H1 (cell line): ENCODE data around the gene SERGEF. TPM values are rescaled to one million over a fixed set of nuclear protein-coding genes. Genes with fewer than 3 reads are reported as not detected.

ENCODE experiments used
- CTCF ChIA-PET: fragments of 300-600 bp; sonication (Branson Sonifier 250); formaldehyde crosslinking; loops from one replicate; lab custom pipeline; 2021; ENCODE audit not compliant: partially characterized antibody; lab: Charles Lee
- POLR2A ChIA-PET: fragments of 300-600 bp; sonication (Branson Sonifier 250); formaldehyde crosslinking; loops from one replicate; lab custom pipeline; 2021; ENCODE audit warnings: inconsistent platforms; ENCODE audit not compliant: partially characterized antibody; lab: Charles Lee
- DNase-seq, 2 experiments: peaks; one replicate each; pipeline versions ENCODE4 v3.0.0 to v3.0.0-alpha.2; 2010 to 2022; ENCODE audit warnings: low spot score in 2 of 2, low read depth in 1 of 2, mixed read lengths in 1 of 2
- FAIRE-seq: peaks from 2 replicates; lab custom pipeline; 2011; peaks lifted over from hg19 to GRCh38; lab: Jason Lieb, UNC
- H2AFZ ChIP-seq: 2 replicates; pipeline ENCODE4 v1.8.1; 2012; ENCODE audit warnings: low read length, inconsistent platforms
- H2AK5ac ChIP-seq: 2 replicates; pipeline ENCODE4 v1.6.1; 2013; ENCODE audit warnings: low read depth, low read length
- H2BK120ac ChIP-seq: replicated peaks from 2 replicates; pipeline ENCODE3; 2013; ENCODE audit warnings: low read depth, low read length, inconsistent platforms
- H2BK12ac ChIP-seq: 2 replicates; pipeline ENCODE4 v1.6.1; 2013; ENCODE audit warnings: low read depth, low read length
- H2BK15ac ChIP-seq: 2 replicates; pipeline ENCODE4 v1.6.1; 2013; ENCODE audit warnings: low read length
- H2BK20ac ChIP-seq: 2 replicates; pipeline ENCODE4 v1.6.1; 2013; ENCODE audit warnings: low read length
- H2BK5ac ChIP-seq: 2 replicates; pipeline ENCODE4 v1.6.1; 2013; ENCODE audit warnings: low read depth, low read length
- H3K14ac ChIP-seq: 2 replicates; pipeline ENCODE4 v1.6.1; 2013; ENCODE audit warnings: inconsistent platforms; ENCODE audit not compliant: insufficient read length
- H3K18ac ChIP-seq: 2 replicates; pipeline ENCODE4 v1.6.1; 2013; ENCODE audit warnings: low read length; ENCODE audit errors: extremely low read depth
- H3K23ac ChIP-seq: 2 replicates; pipeline ENCODE4 v1.6.1; 2013; ENCODE audit warnings: inconsistent platforms; ENCODE audit not compliant: insufficient read length
- H3K23me2 ChIP-seq: 2 replicates; pipeline ENCODE4 v1.6.1; 2013; ENCODE audit warnings: low read depth, low read length
- H3K27ac ChIP-seq: 2 replicates; pipeline ENCODE4 v1.6.1; 2011; ENCODE audit warnings: low read depth, low read length, inconsistent platforms
- H3K27me3 ChIP-seq, 4 experiments: replicated peaks in 1 of 4; 1 replicate in 1 of 4; 2 replicates in 3 of 4; pipeline versions ENCODE4 v1.6.1 to v1.8.1; 2011 to 2013; ENCODE audit warnings: low read length in 3 of 4, mild to moderate bottlenecking in 3 of 4, inconsistent platforms in 2 of 4, mixed read lengths in 2 of 4, moderate library complexity in 1 of 4; ENCODE audit not compliant: control insufficient read depth in 3 of 4, insufficient read depth in 3 of 4; ENCODE audit errors: extremely low read depth in 1 of 4
- H3K36me3 ChIP-seq, 4 experiments: 2 replicates each; pipeline versions ENCODE4 v1.6.1 to v1.8.1; 2011 to 2013; ENCODE audit warnings: mild to moderate bottlenecking in 4 of 4, low read length in 3 of 4, moderate library complexity in 2 of 4, control low read depth in 1 of 4, inconsistent platforms in 1 of 4; ENCODE audit not compliant: insufficient read depth in 4 of 4, control insufficient read depth in 2 of 4
- H3K4ac ChIP-seq: replicated peaks from 2 replicates; pipeline ENCODE3; 2013; ENCODE audit warnings: low read length, low read depth, mixed read lengths, inconsistent platforms; ENCODE audit not compliant: insufficient read length
- H3K4me1 ChIP-seq, 4 experiments: replicated peaks in 1 of 4; 1 replicate in 1 of 4; 2 replicates in 3 of 4; pipeline versions ENCODE4 v1.6.1 to v1.8.1; 2011 to 2013; ENCODE audit warnings: low read length in 3 of 4, inconsistent platforms in 2 of 4, mixed read lengths in 1 of 4; ENCODE audit not compliant: insufficient read depth in 4 of 4, control insufficient read depth in 3 of 4
- H3K4me2 ChIP-seq, 2 experiments: 2 replicates each; pipeline versions ENCODE4 v1.6.1 to v1.8.1; 2011 to 2013; ENCODE audit warnings: low read depth in 2 of 2, low read length in 2 of 2, control low read depth in 1 of 2, inconsistent platforms in 1 of 2, mild to moderate bottlenecking in 1 of 2; ENCODE audit not compliant: insufficient read depth in 1 of 2
- H3K4me3 ChIP-seq, 4 experiments: fragments of 200-600, 300-600 bp in 1 of 4; sonication (generic), shearing (Covaris generic), sonication (Bioruptor Twin) in 1 of 4; 2 replicates each; pipeline versions ENCODE4 v1.5.1 to v1.8.1; 2011 to 2016; ENCODE audit warnings: low read length in 4 of 4, low read depth in 3 of 4, control low read depth in 2 of 4, inconsistent platforms in 2 of 4, mild to moderate bottlenecking in 2 of 4, mixed read lengths in 1 of 4, moderate library complexity in 1 of 4; ENCODE audit not compliant: insufficient read depth in 2 of 4; ENCODE audit errors: extremely low read depth in 1 of 4
- H3K56ac ChIP-seq: replicated peaks from 2 replicates; pipeline ENCODE3; 2013; ENCODE audit warnings: low read depth, mild to moderate bottlenecking, mixed read lengths, low read length, inconsistent platforms; ENCODE audit not compliant: insufficient read length
- H3K79me1 ChIP-seq: 2 replicates; pipeline ENCODE4 v1.6.1; 2013; ENCODE audit warnings: low read depth, low read length, control low read depth
- H3K79me2 ChIP-seq, 2 experiments: 2 replicates each; pipeline versions ENCODE4 v1.6.1 to v1.8.1; 2012 to 2013; ENCODE audit warnings: low read length in 2 of 2, mild to moderate bottlenecking in 2 of 2, inconsistent platforms in 1 of 2; ENCODE audit not compliant: insufficient read depth in 2 of 2, control insufficient read depth in 1 of 2
- H3K9ac ChIP-seq, 4 experiments: replicated peaks in 1 of 4; 1 replicate in 1 of 4; 2 replicates in 3 of 4; pipeline versions ENCODE4 v1.6.1 to v1.8.1; 2011 to 2013; ENCODE audit warnings: low read depth in 3 of 4, low read length in 3 of 4, control low read depth in 2 of 4, mild to moderate bottlenecking in 2 of 4, moderate library complexity in 2 of 4, inconsistent platforms in 1 of 4; ENCODE audit errors: extremely low read depth in 1 of 4
- H3K9me3 ChIP-seq, 2 experiments: 2 replicates each; pipeline versions ENCODE4 v1.6.1 to v1.8.1; 2012 to 2013; ENCODE audit warnings: mild to moderate bottlenecking in 2 of 2, moderate library complexity in 2 of 2, control low read depth in 1 of 2, inconsistent platforms in 1 of 2, low read depth in 1 of 2, low read length in 1 of 2, mixed read lengths in 1 of 2; ENCODE audit not compliant: insufficient read depth in 2 of 2
- H4K20me1 ChIP-seq, 2 experiments: replicated peaks in 1 of 2; 2 replicates each; pipeline versions ENCODE3 to v1.8.1; 2011 to 2013; ENCODE audit warnings: inconsistent platforms in 2 of 2, low read length in 2 of 2, mild to moderate bottlenecking in 1 of 2; ENCODE audit not compliant: insufficient read depth in 2 of 2, control insufficient read depth in 1 of 2
- H4K5ac ChIP-seq: 2 replicates; pipeline ENCODE4 v1.6.1; 2013; ENCODE audit warnings: low read length, low read depth, mixed read lengths, inconsistent platforms; ENCODE audit not compliant: insufficient read length
- H4K8ac ChIP-seq: 2 replicates; pipeline ENCODE4 v1.8.0; 2013; ENCODE audit warnings: mild to moderate bottlenecking, moderate library complexity, low read length, inconsistent platforms; ENCODE audit not compliant: insufficient read depth; ENCODE audit errors: extremely low read depth
- H4K91ac ChIP-seq: replicated peaks from 2 replicates; pipeline ENCODE3; 2013; ENCODE audit warnings: low read length, mixed read lengths, inconsistent platforms; ENCODE audit not compliant: insufficient read length
- ASH2L ChIP-seq: fragments of 200-600, 300-600 bp; sonication (generic); IDR thresholded peaks from one replicate; pipeline ENCODE4 v1.7.1; 2017; ENCODE audit warnings: low read length
- MAFK ChIP-seq: IDR thresholded peaks from 2 replicates; pipeline ENCODE4 v1.6.1; 2012; ENCODE audit warnings: low read depth, mild to moderate bottlenecking, improper control_type of control experiment, low read length
- POLR2A ChIP-seq, 2 experiments: IDR thresholded peaks; 1 replicate in 1 of 2; 2 replicates in 1 of 2; pipeline ENCODE4 v1.6.1; 2011; ENCODE audit warnings: low read depth in 2 of 2, low read length in 2 of 2, mild to moderate bottlenecking in 2 of 2; ENCODE audit errors: control extremely low read depth in 1 of 2
- RFX5 ChIP-seq: IDR thresholded peaks from 2 replicates; pipeline ENCODE4 v1.6.1; 2011; ENCODE audit warnings: low read depth, low read length, improper control_type of control experiment, borderline replicate concordance
- WGBS, 2 experiments: shearing (Covaris generic) in 1 of 2; methylation state at CpG; one replicate each; pipeline versions ENCODE4 v1.1.6 to v1.1.7; 2013 to 2015; ENCODE audit warnings: low lambda C conversion rate in 2 of 2, mixed read lengths in 2 of 2, inconsistent platforms in 1 of 2, low coverage in 1 of 2, missing lambda C conversion rate in 1 of 2; ENCODE audit not compliant: insufficient replicate concordance in 2 of 2, insufficient coverage in 1 of 2, insufficient read length in 1 of 2; ENCODE audit errors: extremely low coverage in 1 of 2, missing lambda C conversion rate in 1 of 2; 5-methylcytosine and 5-hydroxymethylcytosine counted together
- polyA plus RNA-seq, 7 experiments: library from polyadenylated mRNA; depleted of rRNA in 3 of 7; stranded (reverse) in 5 of 7; unstranded in 2 of 7; fragments of >200 nt in 5 of 7; fragments of 200-250 nt in 2 of 7; gene quantifications; 1 replicate in 5 of 7; 2 replicates in 1 of 7; 4 replicates in 1 of 7; pipeline versions ENCODE4 v1.2.1 to v1.2.3, GENCODE V29; 2011 to 2013; ENCODE audit warnings: missing spikeins in 2 of 7, mixed read lengths in 2 of 7
- total RNA-seq: library from RNA; stranded (reverse); fragmentation: NEBNext Ultra II Directional; extraction: Animal tissue kit (Norgen Biotek cat#: 25700); gene quantifications from 2 replicates; pipeline ENCODE4 v1.2.1, GENCODE V29; 2021

SERGEF gene
- total and polyA plus RNA-seq, 2 of the 8 experiments (the other 6 are each of a cell fraction or from before 2014, with no cell fraction given), result 16.6 to 28.8 TPM

DNA sequence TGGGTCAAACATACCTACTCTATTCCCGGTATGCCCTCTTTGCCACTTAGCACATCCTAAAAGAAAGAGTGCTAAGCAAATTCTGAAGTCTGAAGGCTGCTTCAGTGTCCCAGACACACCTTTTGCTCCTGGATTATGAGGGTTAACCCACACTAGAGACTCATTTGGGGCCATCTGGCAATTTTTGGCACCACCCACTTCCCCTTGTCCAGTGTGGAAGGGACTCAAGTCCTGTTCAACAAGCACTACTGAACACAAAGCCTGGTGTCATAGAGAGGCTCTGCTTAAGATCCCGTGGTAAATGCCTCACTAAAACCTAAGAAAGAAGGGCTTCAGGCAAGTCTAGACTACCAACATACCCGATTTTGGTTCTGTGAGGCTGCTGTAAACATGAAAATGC, 85.8 kb downstream of the SERGEF start:
- CTCF ChIA-PET, result interaction anchor here (0.7 to 6.0 kb wide), 3 partner anchors 9 to 102 kb away, joined by 3 to 62 read pairs (median 8); no protein-coding TSS in a partner anchor
- Histone ChIP-seq H3K4ac (no peak overlapping the region), H2BK5ac (no peak overlapping the region), H3K4me2 (no peak overlapping the region), H3K9me3 (no peaks in the 10 kb centered on the region), H4K8ac (no peak overlapping the region), H3K14ac (no peak overlapping the region), H4K5ac (no peak overlapping the region), H3K23ac (no peak overlapping the region), H3K27ac (no peak overlapping the region), H3K18ac (no peak overlapping the region), H2BK20ac (no peak overlapping the region), H2BK12ac (no peak overlapping the region), H3K23me2 (no peaks in the 10 kb centered on the region), H3K79me2 (no peaks in the 10 kb centered on the region), H3K79me1 (no peaks in the 10 kb centered on the region), H4K91ac (no peak overlapping the region), H2AK5ac (no peak overlapping the region), H3K36me3 (no peaks in the 10 kb centered on the region), H3K56ac (no peak overlapping the region), H3K27me3 (no peaks in the 10 kb centered on the region), H4K20me1 (no peaks in the 10 kb centered on the region), H2BK120ac (no peak overlapping the region), H3K4me3 (no peak overlapping the region), H3K4me1 (peaks cover 0 to 6% (median 2%) of the 10 kb centered on the region in 4 experiments; a peak in 2 of 7 replicates), H2AFZ (no peak overlapping the region), H3K9ac (no peak overlapping the region), H2BK15ac (no peak overlapping the region)
- FAIRE-seq (no peak), DNase-seq (no peak)
- 82% methylated on average over 3 of the region's 3 CpGs; no CpG with 5 or more reads in 1 of the 2 experiments for WGBS, 2 experiments
- POLR2A ChIA-PET, result no interaction called here
- TF ChIP-seq ASH2L (no peak), POLR2A (IDR thresholded peaks at IDR 0.05; ENCODE audit: control extremely low read depth in 1 of 2, low read depth in 2 of 2, low read length in 2 of 2) (no peak), RFX5 (no peak), MAFK (no peak)
